Thyroid gland (tissue), 4 donors: Measurements from ENCODE around the gene UTY.

Experiments used
- POLR2A ChIP-seq, 2 donors: fragments of 450-650 bp; IDR thresholded peaks; one replicate each; pipeline ENCODE4 v1.6.1; 2017; ENCODE audit warnings: antibody characterized with exemption in 2 of 2, mild to moderate bottlenecking in 2 of 2, moderate library complexity in 1 of 2
- TF ChIP-seq, protein P1 (sequence below), 6 experiments: fragments of 200-600 bp in 3 of 6; fragments of 450-650 bp in 3 of 6; sonication (generic) in 3 of 6; IDR thresholded peaks; one replicate each; pipeline ENCODE4 v1.5.1; 2016 to 2019; ENCODE audit warnings: antibody characterized with exemption in 6 of 6, mild to moderate bottlenecking in 2 of 6, inconsistent platforms in 1 of 6, moderate library complexity in 1 of 6

GRCh38 chrY:13339939-13340338 is 139.9 kb downstream of the UTY start:
- TF ChIP-seq, protein P1, sequence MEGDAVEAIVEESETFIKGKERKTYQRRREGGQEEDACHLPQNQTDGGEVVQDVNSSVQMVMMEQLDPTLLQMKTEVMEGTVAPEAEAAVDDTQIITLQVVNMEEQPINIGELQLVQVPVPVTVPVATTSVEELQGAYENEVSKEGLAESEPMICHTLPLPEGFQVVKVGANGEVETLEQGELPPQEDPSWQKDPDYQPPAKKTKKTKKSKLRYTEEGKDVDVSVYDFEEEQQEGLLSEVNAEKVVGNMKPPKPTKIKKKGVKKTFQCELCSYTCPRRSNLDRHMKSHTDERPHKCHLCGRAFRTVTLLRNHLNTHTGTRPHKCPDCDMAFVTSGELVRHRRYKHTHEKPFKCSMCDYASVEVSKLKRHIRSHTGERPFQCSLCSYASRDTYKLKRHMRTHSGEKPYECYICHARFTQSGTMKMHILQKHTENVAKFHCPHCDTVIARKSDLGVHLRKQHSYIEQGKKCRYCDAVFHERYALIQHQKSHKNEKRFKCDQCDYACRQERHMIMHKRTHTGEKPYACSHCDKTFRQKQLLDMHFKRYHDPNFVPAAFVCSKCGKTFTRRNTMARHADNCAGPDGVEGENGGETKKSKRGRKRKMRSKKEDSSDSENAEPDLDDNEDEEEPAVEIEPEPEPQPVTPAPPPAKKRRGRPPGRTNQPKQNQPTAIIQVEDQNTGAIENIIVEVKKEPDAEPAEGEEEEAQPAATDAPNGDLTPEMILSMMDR (IDR thresholded peaks at IDR 0.05), result no peak
- TF ChIP-seq POLR2A (IDR thresholded peaks at IDR 0.05), result no peak
